Duodenal mucosa (tissue), 2 donors: Measurements from ENCODE around the gene N4BP2.

Experiments used
- H3K27ac ChIP-seq: one replicate; pipeline ENCODE4 v1.7.0; 2013; ENCODE audit warnings: low read depth, low read length
- H3K27me3 ChIP-seq, 2 donors: one replicate each; pipeline ENCODE4 v1.7.0; 2013; ENCODE audit warnings: low read length in 2 of 2, control low read depth in 1 of 2; ENCODE audit not compliant: insufficient read depth in 2 of 2, control insufficient read depth in 1 of 2
- H3K36me3 ChIP-seq, 2 donors: one replicate each; pipeline ENCODE4 v1.7.0; 2013; ENCODE audit warnings: low read length in 2 of 2, control low read depth in 1 of 2; ENCODE audit not compliant: insufficient read depth in 2 of 2, control insufficient read depth in 1 of 2
- H3K4me1 ChIP-seq, 2 donors: one replicate each; pipeline ENCODE4 v1.7.0; 2013; ENCODE audit warnings: low read length in 2 of 2, control low read depth in 1 of 2; ENCODE audit not compliant: insufficient read depth in 2 of 2, control insufficient read depth in 1 of 2
- H3K4me3 ChIP-seq, 2 donors: one replicate each; pipeline ENCODE4 v1.7.0; 2013; ENCODE audit warnings: low read length in 2 of 2, low read depth in 1 of 2
- H3K9ac ChIP-seq, 2 donors: one replicate each; pipeline ENCODE4 v1.7.0; 2013; ENCODE audit warnings: low read length in 2 of 2, low read depth in 1 of 2
- H3K9me3 ChIP-seq, 2 donors: one replicate each; pipeline ENCODE4 v1.7.0; 2013; ENCODE audit warnings: low read length in 2 of 2, control low read depth in 1 of 2; ENCODE audit not compliant: control insufficient read depth in 1 of 2

N4BP2 gene

GRCh38 chr4:40195182-40196177 is 138.8 kb downstream of the N4BP2 start:
- H3K9ac ChIP-seq: no peak overlapping the region
- H3K27ac ChIP-seq: no peak overlapping the region
- H3K36me3 ChIP-seq: no peaks in the 10 kb centered on the region
- H3K27me3 ChIP-seq: no peaks in the 10 kb centered on the region
- no peak overlapping the region for H3K4me3 ChIP-seq
- H3K4me1 ChIP-seq: peaks cover 16 to 35% of the 10 kb centered on the region in 2 donors
- H3K9me3 ChIP-seq: no peaks in the 10 kb centered on the region

GRCh38 chr4:40196272-40196671 is 139.6 kb downstream of the N4BP2 start:
- peak overlapping the region in 1 of 2 donors; percentile 73 for H3K4me3 ChIP-seq
- no peak overlapping the region for H3K27ac ChIP-seq
- peak overlapping the region in 1 of 2 donors; percentile 87 for H3K9ac ChIP-seq

GRCh38 chr4:40196724-40197281 is 140.2 kb downstream of the N4BP2 start, which contains the start of gene RHOH:
Gene RHOH, plus strand, starts transcription at chr4:40197031. Its CDS starts 46,356 bp downstream, at chr4:40243387.
- Histone ChIP-seq H3K36me3 (no peaks in the 10 kb centered on the region), H3K4me3 (peak within 1 kb of the TSS; percentile 68 to 73), H3K27me3 (no peaks in the 10 kb centered on the region), H3K27ac (peak within 1 kb of the TSS; percentile 79), H3K9me3 (no peaks in the 10 kb centered on the region), H3K4me1 (peaks cover 11 to 22% of the 10 kb centered on the region in 2 donors), H3K9ac (peak within 1 kb of the TSS; percentile 75 to 87)

More at GRCh38 chr4:40196272-40196671, 139.6 kb downstream of the N4BP2 start:
- Histone ChIP-seq H3K27me3 (no peaks in the 10 kb centered on the region), H3K4me1 (peaks cover 12 to 27% of the 10 kb centered on the region in 2 donors), H3K9me3 (no peaks in the 10 kb centered on the region), H3K36me3 (no peaks in the 10 kb centered on the region)

GRCh38 chr4:40197879-40198689 is 141.4 kb downstream of the N4BP2 start:
- Histone ChIP-seq H3K4me3 (peak overlapping the region; percentile 68 to 73), H3K4me1 (peaks cover 4 to 10% of the 10 kb centered on the region in 2 donors), H3K9ac (peak overlapping the region; percentile 75 to 87), H3K9me3 (no peaks in the 10 kb centered on the region), H3K36me3 (no peaks in the 10 kb centered on the region), H3K27ac (peak overlapping the region; percentile 79), H3K27me3 (no peaks in the 10 kb centered on the region)

- Histone ChIP-seq H3K27ac (peak overlapping the region; percentile 48), H3K36me3 (no peaks in the 10 kb centered on the region), H3K4me3 (peak overlapping the region; percentile 68 to 73), H3K4me1 (peaks cover 2 to 10% of the 10 kb centered on the region in 2 donors), H3K27me3 (no peaks in the 10 kb centered on the region), H3K9ac (peak overlapping the region; percentile 16 to 87), H3K9me3 (no peaks in the 10 kb centered on the region)
These were observed 142.6 kb downstream of the N4BP2 start for GRCh38 chr4:40199179-40199670.

GRCh38 chr4:40199999-40200874 is 143.6 kb downstream of the N4BP2 start:
- H3K9ac ChIP-seq: peak overlapping the region; percentile 16 to 87
- H3K4me3 ChIP-seq: peak overlapping the region; percentile 68 to 73
- peaks cover 10 to 12% of the 10 kb centered on the region in 2 donors for H3K4me1 ChIP-seq
- H3K27me3 ChIP-seq: no peaks in the 10 kb centered on the region
- H3K9me3 ChIP-seq: no peaks in the 10 kb centered on the region
- H3K36me3 ChIP-seq: no peaks in the 10 kb centered on the region
- peak overlapping the region; percentile 68 for H3K27ac ChIP-seq

GRCh38 chr4:40200875-40201801 is 144.5 kb downstream of the N4BP2 start:
- H3K4me1 ChIP-seq: peaks cover 11 to 12% of the 10 kb centered on the region in 2 donors
- peak overlapping the region; percentile 53 for H3K27ac ChIP-seq
- no peaks in the 10 kb centered on the region for H3K9me3 ChIP-seq
- peak overlapping the region; percentile 68 to 73 for H3K4me3 ChIP-seq
- peak overlapping the region; percentile 16 to 87 for H3K9ac ChIP-seq
- no peaks in the 10 kb centered on the region for H3K36me3 ChIP-seq
- no peaks in the 10 kb centered on the region for H3K27me3 ChIP-seq

- Histone ChIP-seq H3K36me3 (no peaks in the 10 kb centered on the region), H3K9me3 (no peaks in the 10 kb centered on the region), H3K9ac (peak overlapping the region in 1 of 2 donors; percentile 19), H3K27ac (no peak overlapping the region), H3K4me3 (peak overlapping the region in 1 of 2 donors; percentile 12), H3K27me3 (no peaks in the 10 kb centered on the region), H3K4me1 (peaks cover 11 to 12% of the 10 kb centered on the region in 2 donors)
These were observed 145.2 kb downstream of the N4BP2 start for GRCh38 chr4:40201898-40202297.
